Dendritic cell treated with granulocyte-macrophage colony-stimulating factor and Interleukin-4, amounts not matched to agents 40 ng/mL and 50 ng/mL, for 4 days (primary cell): Measurements from ENCODE around the gene ATP1B3.
A peak's percentile ranks its signal among the peaks of the same experiment; 100 is the strongest.
"Not testable (repeated sequence)": the region's sequence is repeated elsewhere in the genome, so short reads cannot be mapped to it uniquely, and the experiment has no call there.

ENCODE experiments used
- H3K27ac Mint-ChIP-seq: one replicate; pipeline ENCODE4 v1.8.0; 2022; ENCODE audit warnings: mild to moderate bottlenecking, mixed read lengths
- H3K27me3 Mint-ChIP-seq: one replicate; pipeline ENCODE4 v1.8.0; 2022; ENCODE audit warnings: mild to moderate bottlenecking, mixed read lengths
- H3K36me3 Mint-ChIP-seq: one replicate; pipeline ENCODE4 v1.8.0; 2022; ENCODE audit warnings: low read depth, mixed read lengths
- H3K4me1 Mint-ChIP-seq: one replicate; pipeline ENCODE4 v1.8.0; 2022; ENCODE audit warnings: low read depth, mixed read lengths
- H3K4me3 Mint-ChIP-seq: one replicate; pipeline ENCODE4 v1.8.0; 2022; ENCODE audit warnings: mild to moderate bottlenecking, moderate library complexity, mixed read lengths
- H3K9me3 Mint-ChIP-seq: one replicate; pipeline ENCODE4 v1.8.0; 2022; ENCODE audit warnings: mixed read lengths
- intact Hi-C: fragments of 100-400 bp; cut with micrococcal nuclease; formaldehyde crosslinking; loops from one replicate; pipeline ENCODE4 v1.15.0; 2022

Gene ATP1B3

GRCh38 chr3:141870091-141870687, 6.3 kb upstream of the ATP1B3 start:
- no peak overlapping the region for H3K27ac Mint-ChIP-seq
- H3K9me3 Mint-ChIP-seq: no peaks in the 10 kb centered on the region

GRCh38 chr3:141875374-141875892, 1.0 kb upstream of the ATP1B3 start:
- H3K4me3 Mint-ChIP-seq: peak overlapping the region; percentile 86
- intact Hi-C loops: loop anchor here (1.0 to 5.0 kb wide), 4 partner anchors 11 to 572 kb away; partner anchors contain the start of gene XRN1
- H3K36me3 Mint-ChIP-seq: peaks cover 14% of the 10 kb centered on the region
- no peaks in the 10 kb centered on the region for H3K27me3 Mint-ChIP-seq
- no peaks in the 10 kb centered on the region for H3K9me3 Mint-ChIP-seq
- H3K27ac Mint-ChIP-seq: peak overlapping the region; percentile 99
- H3K4me1 Mint-ChIP-seq: peaks cover 16% of the 10 kb centered on the region

More at GRCh38 chr3:141870091-141870687, 6.3 kb upstream of the ATP1B3 start:
- Mint-ChIP-seq H3K36me3 (no peaks in the 10 kb centered on the region), H3K4me3 (no peak overlapping the region), H3K27me3 (no peaks in the 10 kb centered on the region), H3K4me1 (peaks cover under 1% of the 10 kb centered on the region)
- intact Hi-C loops: no loop called here

- Mint-ChIP-seq H3K4me1 (peaks cover 16% of the 10 kb centered on the region), H3K4me3 (peak overlapping the region; percentile 86), H3K36me3 (peaks cover 14% of the 10 kb centered on the region), H3K27ac (peak overlapping the region; percentile 99), H3K9me3 (no peaks in the 10 kb centered on the region), H3K27me3 (no peaks in the 10 kb centered on the region)
- intact Hi-C loops: loop anchor here (1.0 to 5.0 kb wide), 5 partner anchors 12 to 571 kb away; partner anchors contain the start of genes RNF7 and XRN1
These were observed 506 bp upstream of the ATP1B3 start for GRCh38 chr3:141875893-141876380.

GRCh38 chr3:141876891-141877621, 613 bp downstream of the ATP1B3 start:
- Mint-ChIP-seq H3K4me3 (peak overlapping the region; percentile 94), H3K27ac (peak overlapping the region; percentile 99), H3K36me3 (peaks cover 20% of the 10 kb centered on the region), H3K27me3 (no peaks in the 10 kb centered on the region), H3K4me1 (peaks cover 23% of the 10 kb centered on the region), H3K9me3 (no peaks in the 10 kb centered on the region)
- intact Hi-C loops: loop anchor here (1.0 to 5.0 kb wide), 3 partner anchors 35 to 570 kb away; partner anchors contain the start of genes RNF7 and XRN1

GRCh38 chr3:141877911-141878310, 1.5 kb downstream of the ATP1B3 start:
- Mint-ChIP-seq H3K27ac (peak overlapping the region; percentile 99), H3K27me3 (no peaks in the 10 kb centered on the region), H3K4me1 (peaks cover 26% of the 10 kb centered on the region), H3K9me3 (no peaks in the 10 kb centered on the region), H3K4me3 (peak overlapping the region; percentile 80), H3K36me3 (peaks cover 25% of the 10 kb centered on the region)
- intact Hi-C loops: loop anchor here (5.0 kb wide), 2 partner anchors 34 to 569 kb away; partner anchors contain the start of gene XRN1

GRCh38 chr3:141878326-141878725, 1.9 kb downstream of the ATP1B3 start:
- H3K27me3 Mint-ChIP-seq: no peaks in the 10 kb centered on the region
- H3K4me1 Mint-ChIP-seq: peaks cover 29% of the 10 kb centered on the region
- no peaks in the 10 kb centered on the region for H3K9me3 Mint-ChIP-seq
- H3K27ac Mint-ChIP-seq: peak overlapping the region; percentile 99
- peaks cover 28% of the 10 kb centered on the region for H3K36me3 Mint-ChIP-seq
- H3K4me3 Mint-ChIP-seq: peak overlapping the region; percentile 80
- intact Hi-C loops: loop anchor here (5.0 kb wide), 2 partner anchors 34 to 569 kb away; partner anchors contain the start of gene XRN1

GRCh38 chr3:141878817-141879216, 2.4 kb downstream of the ATP1B3 start:
- Mint-ChIP-seq H3K4me3 (no peak overlapping the region), H3K4me1 (peaks cover 33% of the 10 kb centered on the region), H3K27me3 (no peaks in the 10 kb centered on the region), H3K9me3 (no peaks in the 10 kb centered on the region), H3K36me3 (peaks cover 28% of the 10 kb centered on the region), H3K27ac (peak overlapping the region; percentile 99)
- intact Hi-C loops: loop anchor here (5.0 kb wide), 2 partner anchors 33 to 568 kb away; partner anchors contain the start of gene XRN1

GRCh38 chr3:141881702-141882101, 5.3 kb downstream of the ATP1B3 start:
- no peaks in the 10 kb centered on the region for H3K27me3 Mint-ChIP-seq
- H3K36me3 Mint-ChIP-seq: peaks cover 31% of the 10 kb centered on the region
- no peaks in the 10 kb centered on the region for H3K9me3 Mint-ChIP-seq
- peaks cover 50% of the 10 kb centered on the region for H3K4me1 Mint-ChIP-seq
- no peak overlapping the region for H3K4me3 Mint-ChIP-seq
- intact Hi-C loops: no loop called here
- no peak overlapping the region for H3K27ac Mint-ChIP-seq

GRCh38 chr3:141887051-141887450, 10.6 kb downstream of the ATP1B3 start:
- no peak overlapping the region for H3K4me3 Mint-ChIP-seq
- no peak overlapping the region for H3K27ac Mint-ChIP-seq
- H3K27me3 Mint-ChIP-seq: no peaks in the 10 kb centered on the region
- intact Hi-C loops: no loop called here
- H3K36me3 Mint-ChIP-seq: peaks cover 41% of the 10 kb centered on the region
- H3K9me3 Mint-ChIP-seq: peaks cover 19% of the 10 kb centered on the region
- peaks cover 27% of the 10 kb centered on the region for H3K4me1 Mint-ChIP-seq

GRCh38 chr3:141888548-141888947, 12.1 kb downstream of the ATP1B3 start:
- peaks cover 33% of the 10 kb centered on the region for H3K36me3 Mint-ChIP-seq
- H3K4me1 Mint-ChIP-seq: peaks cover 29% of the 10 kb centered on the region
- H3K4me3 Mint-ChIP-seq, H3K27ac Mint-ChIP-seq, H3K27me3 Mint-ChIP-seq, intact Hi-C loops: not testable (repeated sequence)
- H3K9me3 Mint-ChIP-seq: peaks cover 19% of the 10 kb centered on the region

GRCh38 chr3:141894524-141895176, 18.2 kb downstream of the ATP1B3 start:
- Mint-ChIP-seq H3K27ac (no peak overlapping the region), H3K27me3 (no peaks in the 10 kb centered on the region)
- intact Hi-C loops: no loop called here

GRCh38 chr3:141895731-141896130, 19.3 kb downstream of the ATP1B3 start:
- Mint-ChIP-seq H3K27me3 (no peaks in the 10 kb centered on the region), H3K9me3 (peaks cover 11% of the 10 kb centered on the region), H3K36me3 (peaks cover 38% of the 10 kb centered on the region), H3K4me1 (peaks cover 31% of the 10 kb centered on the region), H3K27ac (no peak overlapping the region), H3K4me3 (no peak overlapping the region)
- intact Hi-C loops: no loop called here

More at GRCh38 chr3:141894524-141895176, 18.2 kb downstream of the ATP1B3 start:
- Mint-ChIP-seq H3K36me3 (peaks cover 28% of the 10 kb centered on the region), H3K4me1 (peaks cover 31% of the 10 kb centered on the region), H3K4me3 (no peak overlapping the region), H3K9me3 (peaks cover under 1% of the 10 kb centered on the region)

- no peak overlapping the region for H3K4me3 Mint-ChIP-seq
- peaks cover 25% of the 10 kb centered on the region for H3K4me1 Mint-ChIP-seq
- peaks cover 45% of the 10 kb centered on the region for H3K36me3 Mint-ChIP-seq
- no peaks in the 10 kb centered on the region for H3K27me3 Mint-ChIP-seq
- H3K9me3 Mint-ChIP-seq: peaks cover 11% of the 10 kb centered on the region
- intact Hi-C loops: no loop called here
- no peak overlapping the region for H3K27ac Mint-ChIP-seq
These were observed 22.5 kb downstream of the ATP1B3 start for GRCh38 chr3:141898908-141899307.
